ENCODE results near the gene RWDD3. TPM values are rescaled to one million over a fixed set of nuclear protein-coding genes. Genes with fewer than 3 reads are reported as not detected.
A peak's percentile ranks its signal among the peaks of the same experiment; 100 is the strongest.

Gene RWDD3
- total and polyA plus RNA-seq, 2 donors (not counting 1 experiment from before 2014, with no cell fraction given), result 15.3 to 20.5 TPM

- no peaks in the 10 kb centered on the region for H3K36me3 ChIP-seq (ENCODE audit: control insufficient read depth, insufficient read depth, low read length)
- no peak overlapping the region for H3K27ac ChIP-seq (ENCODE audit: insufficient read depth, low read length)
- H3K9ac ChIP-seq (ENCODE audit: insufficient read depth, low read length), result no peak overlapping the region
- H3K4me1 ChIP-seq (ENCODE audit: control insufficient read depth, extremely low read depth, insufficient read depth, low read length), result no peaks in the 10 kb centered on the region
- no peak overlapping the region for H3K4me3 ChIP-seq (replicated peaks in 1 of 4; ENCODE audit: control extremely low read depth in 1 of 4, insufficient read depth in 1 of 4, low read depth in 3 of 4, low read length in 4 of 4)
- no peaks in the 10 kb centered on the region for H3K9me3 ChIP-seq (ENCODE audit: control insufficient read depth, insufficient read depth, low read depth, low read length)
- no peak overlapping the region for H2AFZ ChIP-seq (ENCODE audit: low read length)
- H4K20me1 ChIP-seq (ENCODE audit: control insufficient read depth, extremely low read depth, insufficient read depth, low read length), result no peaks in the 10 kb centered on the region
- DNase-seq (ENCODE audit: low read depth in 2 of 2), result no peak
- no peak overlapping the region for H3K4me2 ChIP-seq (ENCODE audit: extremely low read depth, insufficient read depth, low read length)
- no peaks in the 10 kb centered on the region for H3K79me2 ChIP-seq (ENCODE audit: control insufficient read depth, insufficient read depth, low read length)
- no peaks in the 10 kb centered on the region for H3K27me3 ChIP-seq (ENCODE audit: control insufficient read depth, insufficient read depth, low read length)
- TF ChIP-seq EZH2 (IDR thresholded peaks at IDR 0.05; ENCODE audit: low read length, missing control alignments), result no peak
These were observed 7.0 kb upstream of the RWDD3 start for GRCh38 chr1:95226781-95227660.

- no peak overlapping the region for H3K4me3 ChIP-seq (replicated peaks in 1 of 4; ENCODE audit: control extremely low read depth in 1 of 4, insufficient read depth in 1 of 4, low read depth in 3 of 4, low read length in 4 of 4)
- H3K4me1 ChIP-seq (ENCODE audit: control insufficient read depth, extremely low read depth, insufficient read depth, low read length), result peaks cover 4% of the 10 kb centered on the region
- peak in 1 of 2 donors; percentile 41 for DNase-seq (ENCODE audit: low read depth in 2 of 2)
- no peaks in the 10 kb centered on the region for H3K36me3 ChIP-seq (ENCODE audit: control insufficient read depth, insufficient read depth, low read length)
- no peaks in the 10 kb centered on the region for H3K9me3 ChIP-seq (ENCODE audit: control insufficient read depth, insufficient read depth, low read depth, low read length)
- H2AFZ ChIP-seq (ENCODE audit: low read length), result no peak overlapping the region
- no peak for TF ChIP-seq CTCF (conservative IDR thresholded peaks at IDR 0.05 in 1 of 2, IDR thresholded peaks at IDR 0.05 in 1 of 2; ENCODE audit: low read depth in 1 of 2, low read length in 2 of 2)
- TF ChIP-seq EZH2 (IDR thresholded peaks at IDR 0.05; ENCODE audit: low read length, missing control alignments), result no peak
- H3K27me3 ChIP-seq (ENCODE audit: control insufficient read depth, insufficient read depth, low read length), result no peaks in the 10 kb centered on the region
- no peak overlapping the region for H3K9ac ChIP-seq (ENCODE audit: insufficient read depth, low read length)
- H3K79me2 ChIP-seq (ENCODE audit: control insufficient read depth, insufficient read depth, low read length), result no peaks in the 10 kb centered on the region
- H3K4me2 ChIP-seq (ENCODE audit: extremely low read depth, insufficient read depth, low read length), result no peak overlapping the region
- H3K27ac ChIP-seq (ENCODE audit: insufficient read depth, low read length), result no peak overlapping the region
- H4K20me1 ChIP-seq (ENCODE audit: control insufficient read depth, extremely low read depth, insufficient read depth, low read length), result no peaks in the 10 kb centered on the region
These were observed 5.0 kb upstream of the RWDD3 start for GRCh38 chr1:95229037-95229436.

- no peak for DNase-seq (ENCODE audit: low read depth in 2 of 2)
- Histone ChIP-seq H3K36me3 (ENCODE audit: control insufficient read depth, insufficient read depth, low read length) (no peaks in the 10 kb centered on the region), H2AFZ (ENCODE audit: low read length) (no peak overlapping the region), H3K9ac (ENCODE audit: insufficient read depth, low read length) (no peak overlapping the region), H3K79me2 (ENCODE audit: control insufficient read depth, insufficient read depth, low read length) (peaks cover 5% of the 10 kb centered on the region), H3K4me2 (ENCODE audit: extremely low read depth, insufficient read depth, low read length) (no peak overlapping the region), H3K4me1 (ENCODE audit: control insufficient read depth, extremely low read depth, insufficient read depth, low read length) (peaks cover 4% of the 10 kb centered on the region), H4K20me1 (ENCODE audit: control insufficient read depth, extremely low read depth, insufficient read depth, low read length) (no peaks in the 10 kb centered on the region), H3K9me3 (ENCODE audit: control insufficient read depth, insufficient read depth, low read depth, low read length) (no peaks in the 10 kb centered on the region), H3K27me3 (ENCODE audit: control insufficient read depth, insufficient read depth, low read length) (no peaks in the 10 kb centered on the region), H3K27ac (ENCODE audit: insufficient read depth, low read length) (no peak overlapping the region), H3K4me3 (replicated peaks in 1 of 4; ENCODE audit: control extremely low read depth in 1 of 4, insufficient read depth in 1 of 4, low read depth in 3 of 4, low read length in 4 of 4) (no peak overlapping the region)
- TF ChIP-seq CTCF (conservative IDR thresholded peaks at IDR 0.05 in 1 of 2, IDR thresholded peaks at IDR 0.05 in 1 of 2; ENCODE audit: low read depth in 1 of 2, low read length in 2 of 2) (no peak), EZH2 (IDR thresholded peaks at IDR 0.05; ENCODE audit: low read length, missing control alignments) (no peak)
These were observed 4.3 kb upstream of the RWDD3 start for GRCh38 chr1:95229706-95230105.
